Activated naive CD4-positive, alpha-beta T cell treated with anti-CD3 and anti-CD28 coated beads for 36 hours (primary cell): ENCODE measurements around the gene CST9. TPM values are rescaled to one million over a fixed set of nuclear protein-coding genes. Genes with fewer than 3 reads are reported as not detected.

ENCODE experiments used
- CTCF ChIA-PET: fragments of 350-600 bp; sonication (Branson Sonifier 250); formaldehyde crosslinking; loops from one replicate; lab custom pipeline; 2021; ENCODE audit warnings: antibody characterized with exemption; lab: Charles Lee
- DNase-seq: peaks from one replicate; pipeline ENCODE4 v3.0.0-alpha.2; 2020
- H3K27ac Mint-ChIP-seq: one replicate; pipeline ENCODE4 v1.8.0; 2021; ENCODE audit warnings: mild to moderate bottlenecking, mixed read lengths
- H3K27me3 Mint-ChIP-seq: one replicate; pipeline ENCODE4 v1.8.0; 2021; ENCODE audit warnings: low read depth, mixed read lengths
- H3K36me3 Mint-ChIP-seq: one replicate; pipeline ENCODE4 v1.8.0; 2021; ENCODE audit warnings: low read depth, mixed read lengths
- H3K4me1 Mint-ChIP-seq: one replicate; pipeline ENCODE4 v1.8.0; 2021; ENCODE audit warnings: low read depth, mixed read lengths
- H3K4me3 Mint-ChIP-seq: one replicate; pipeline ENCODE4 v1.8.0; 2021; ENCODE audit warnings: mild to moderate bottlenecking, moderate library complexity, mixed read lengths
- H3K9me3 Mint-ChIP-seq: one replicate; pipeline ENCODE4 v1.8.0; 2021; ENCODE audit warnings: mixed read lengths
- intact Hi-C: fragments of 100-400 bp; cut with micrococcal nuclease; formaldehyde crosslinking; loops from one replicate; pipeline ENCODE4 v1.15.1; 2023
- total RNA-seq, 2 experiments: library from RNA; stranded (reverse); gene quantifications; one replicate each; pipeline ENCODE4 v1.2.3, GENCODE V29; 2021

CST9 gene
- total RNA-seq, 2 experiments from 2014 or later: not detected

DNA sequence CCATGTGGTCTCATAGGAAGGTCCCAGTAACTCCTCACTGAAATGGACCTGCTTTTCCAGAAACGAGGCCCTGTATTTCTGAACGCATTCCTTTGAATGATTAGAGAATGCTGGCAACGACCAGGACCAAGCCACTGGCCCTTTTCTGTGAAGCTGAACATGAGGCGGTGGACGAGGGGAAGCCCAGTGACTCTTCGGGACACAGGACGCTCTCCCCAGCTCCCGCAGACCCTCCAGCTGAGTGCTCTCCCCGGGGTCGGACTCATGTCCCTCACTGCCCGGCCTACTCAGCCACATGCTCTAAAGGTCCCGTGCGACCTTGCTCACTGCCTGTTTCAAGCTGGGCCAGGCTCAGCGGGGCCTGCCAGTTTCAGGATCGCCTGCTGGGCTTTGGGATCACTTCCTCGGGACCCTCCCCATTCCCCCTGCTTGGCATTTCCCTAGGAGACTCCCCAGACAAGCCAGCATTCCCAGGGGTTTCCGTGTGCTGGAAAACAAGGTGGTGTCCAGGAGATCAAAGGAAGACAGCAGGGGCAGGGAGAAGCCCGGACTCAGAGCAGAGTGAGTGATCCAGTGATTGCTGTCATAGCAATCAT is 2.6 kb upstream of the CST9 start:
- H3K9me3 Mint-ChIP-seq: no peaks in the 10 kb centered on the region
- CTCF ChIA-PET: interaction anchor here (4.4 kb wide), 1 partner anchor 166 kb away, joined by 38 read pairs; no protein-coding TSS in a partner anchor
- no peak overlapping the region for H3K4me3 Mint-ChIP-seq
- no peaks in the 10 kb centered on the region for H3K4me1 Mint-ChIP-seq
- no peak overlapping the region for H3K27ac Mint-ChIP-seq
- H3K27me3 Mint-ChIP-seq: peaks cover 6% of the 10 kb centered on the region
- no peak for DNase-seq
- H3K36me3 Mint-ChIP-seq: no peaks in the 10 kb centered on the region
- intact Hi-C loops: loop anchor here (5.0 kb wide), 1 partner anchor 1271 kb away; no protein-coding TSS in a partner anchor

DNA sequence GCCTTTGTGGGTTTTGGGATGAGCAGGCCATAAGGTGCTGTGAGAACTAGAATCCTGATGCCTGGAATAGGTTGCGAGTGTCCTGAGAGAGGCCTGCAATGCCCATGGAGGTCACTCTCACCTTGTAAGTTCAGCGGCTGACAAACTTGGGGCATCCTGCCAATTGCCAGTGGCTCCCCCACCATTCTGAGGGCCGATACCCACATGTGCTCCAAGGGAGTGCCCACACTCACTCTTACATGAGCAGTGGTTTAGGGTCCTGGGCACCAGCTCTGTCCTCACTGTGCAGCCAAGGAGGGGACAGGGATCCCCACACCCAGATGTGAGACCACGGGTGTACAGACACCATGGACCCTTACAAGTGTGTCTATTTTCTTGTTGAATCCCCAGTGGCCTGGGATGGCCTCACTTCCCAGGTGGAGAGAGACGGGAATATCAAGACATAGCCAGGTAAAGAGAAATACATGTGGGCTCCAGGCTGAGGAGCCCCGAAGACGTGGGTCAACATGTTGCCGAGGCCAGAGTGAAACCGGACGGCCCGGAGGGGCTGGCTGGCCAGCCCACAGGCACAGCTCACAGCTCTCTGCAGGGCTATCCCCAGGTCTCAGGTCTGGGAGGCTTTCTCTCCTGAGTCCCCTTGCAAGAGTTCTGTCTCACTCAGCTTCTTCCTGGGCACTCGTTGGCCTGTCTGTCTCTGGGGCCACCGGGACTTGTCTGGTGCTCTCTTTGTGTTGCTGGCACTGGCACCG is 2.0 kb upstream of the CST9 start:
- Mint-ChIP-seq H3K4me1 (no peaks in the 10 kb centered on the region), H3K36me3 (no peaks in the 10 kb centered on the region), H3K9me3 (no peaks in the 10 kb centered on the region), H3K27ac (no peak overlapping the region), H3K4me3 (no peak overlapping the region), H3K27me3 (peaks cover 6% of the 10 kb centered on the region)
- intact Hi-C loops: loop anchor here (2.0 to 5.0 kb wide), 2 partner anchors 257 to 1270 kb away; partner anchors contain the start of gene NXT1
- DNase-seq: no peak
- CTCF ChIA-PET: interaction anchor here (0.6 to 4.4 kb wide), 3 partner anchors 165 to 1903 kb away, joined by 3 to 38 read pairs (median 6); no protein-coding TSS in a partner anchor

DNA sequence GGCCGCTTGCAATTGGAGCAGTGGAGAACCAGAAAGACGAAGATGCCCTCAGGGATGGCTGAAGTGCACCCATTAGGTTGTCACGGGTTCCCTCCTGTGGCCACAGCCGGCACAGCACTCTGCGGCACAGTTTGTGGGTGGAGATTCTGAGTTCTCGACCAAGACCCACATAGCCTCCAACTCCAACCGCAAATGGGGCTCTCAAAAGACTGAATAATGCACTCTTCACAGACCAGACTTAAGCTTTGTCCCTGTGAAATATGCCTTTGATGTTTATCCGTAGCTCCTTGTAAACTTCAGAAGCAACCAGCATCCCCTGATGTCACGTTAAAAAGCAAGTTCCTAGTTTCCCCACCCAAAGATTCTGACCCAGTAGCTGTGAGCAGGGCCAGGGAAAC is 934 bp upstream of the CST9 start:
- intact Hi-C loops: loop anchor here (1.0 to 5.0 kb wide), 4 partner anchors 164 to 1269 kb away; partner anchors contain the start of gene NXT1
- H3K27me3 Mint-ChIP-seq: peaks cover 6% of the 10 kb centered on the region
- no peak overlapping the region for H3K4me3 Mint-ChIP-seq
- no peak overlapping the region for H3K27ac Mint-ChIP-seq
- no peaks in the 10 kb centered on the region for H3K4me1 Mint-ChIP-seq
- H3K9me3 Mint-ChIP-seq: no peaks in the 10 kb centered on the region
- DNase-seq: peak; percentile 77
- no peaks in the 10 kb centered on the region for H3K36me3 Mint-ChIP-seq
- CTCF ChIA-PET: interaction anchor here (0.6 to 4.4 kb wide), 6 partner anchors 12 to 170 kb away, joined by 3 to 38 read pairs (median 4); partner anchors contain the start of gene CST11

DNA sequence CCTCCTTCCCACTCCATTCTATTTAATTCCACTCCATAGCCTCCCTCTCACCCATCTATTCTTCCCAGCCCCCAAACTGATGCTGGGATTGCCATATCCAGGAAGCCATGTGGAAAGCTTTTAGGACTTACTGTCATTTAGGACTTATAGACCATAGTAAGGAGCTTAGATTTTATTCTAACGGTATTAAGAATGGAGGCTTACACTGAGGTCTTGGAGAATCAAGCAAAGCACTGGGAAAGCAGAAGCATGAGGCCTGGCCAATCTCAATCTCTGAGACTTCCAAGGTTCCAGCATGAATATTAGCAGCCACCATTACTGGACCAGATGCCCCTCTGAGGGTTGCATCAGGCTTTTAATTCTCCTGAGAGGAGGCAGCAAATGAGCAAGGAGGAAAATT is 1.4 kb downstream of the CST9 start:
- Mint-ChIP-seq H3K27me3 (peaks cover 6% of the 10 kb centered on the region), H3K4me1 (no peaks in the 10 kb centered on the region), H3K9me3 (no peaks in the 10 kb centered on the region), H3K36me3 (no peaks in the 10 kb centered on the region), H3K27ac (no peak overlapping the region), H3K4me3 (no peak overlapping the region)
- CTCF ChIA-PET: interaction anchor here (0.8 to 1.8 kb wide), 3 partner anchors 160 to 238 kb away, joined by 3 to 7 read pairs (median 3); no protein-coding TSS in a partner anchor
- intact Hi-C loops: no loop called here
- no peak for DNase-seq

DNA sequence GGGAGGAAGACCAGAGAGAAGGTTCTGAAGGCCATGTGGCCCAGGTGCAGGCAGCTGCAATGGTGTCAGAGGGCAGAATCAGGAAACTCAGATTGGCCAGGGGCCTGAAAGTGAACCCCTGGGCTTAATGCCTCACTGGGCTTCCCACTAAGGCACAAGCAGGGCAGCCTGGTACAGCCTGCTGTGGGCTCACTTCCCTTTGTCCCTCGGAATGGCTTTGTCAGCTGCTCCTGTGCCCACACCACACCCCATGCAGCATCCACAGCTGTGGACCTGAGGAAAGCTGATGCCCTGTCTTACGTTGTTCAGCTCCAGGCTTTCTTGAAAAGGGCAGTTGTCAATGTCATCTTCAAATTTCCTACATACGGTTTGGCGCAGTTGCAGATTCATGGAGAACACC is 2.4 kb downstream of the CST9 start:
- CTCF ChIA-PET: interaction anchor here (1.2 to 1.8 kb wide), 2 partner anchors 156 to 161 kb away, joined by 3 to 7 read pairs; no protein-coding TSS in a partner anchor
- Mint-ChIP-seq H3K36me3 (no peaks in the 10 kb centered on the region), H3K27ac (no peak overlapping the region), H3K9me3 (no peaks in the 10 kb centered on the region), H3K27me3 (peaks cover 6% of the 10 kb centered on the region), H3K4me1 (no peaks in the 10 kb centered on the region), H3K4me3 (no peak overlapping the region)
- intact Hi-C loops: no loop called here
- no peak for DNase-seq

DNA sequence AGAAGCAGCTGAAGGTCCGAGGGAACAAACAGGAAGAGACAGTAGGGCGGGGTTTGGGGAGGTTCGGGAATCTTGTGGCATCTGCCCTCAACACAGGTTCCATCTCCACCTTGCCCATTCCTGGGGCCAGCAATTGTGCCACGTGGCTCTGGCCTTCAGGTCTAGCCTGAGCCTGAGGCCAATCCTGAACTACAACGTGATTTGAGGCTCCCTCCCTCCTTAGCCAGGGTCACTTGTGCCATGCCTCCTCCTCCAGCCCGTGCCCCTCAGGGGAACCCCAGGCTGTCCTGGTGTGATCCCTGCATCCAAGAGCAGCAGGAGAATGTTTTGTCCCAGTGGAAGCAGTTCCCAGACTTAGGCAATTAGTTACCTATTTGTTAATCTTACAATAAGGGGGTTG is 3.0 kb downstream of the CST9 start:
- Mint-ChIP-seq H3K36me3 (no peaks in the 10 kb centered on the region), H3K4me3 (no peak overlapping the region), H3K4me1 (no peaks in the 10 kb centered on the region), H3K27ac (no peak overlapping the region), H3K9me3 (no peaks in the 10 kb centered on the region), H3K27me3 (peaks cover 6% of the 10 kb centered on the region)
- no peak for DNase-seq
- CTCF ChIA-PET: interaction anchor here (1.2 kb wide), 1 partner anchor 156 kb away, joined by 3 read pairs; no protein-coding TSS in a partner anchor
- intact Hi-C loops: no loop called here

DNA sequence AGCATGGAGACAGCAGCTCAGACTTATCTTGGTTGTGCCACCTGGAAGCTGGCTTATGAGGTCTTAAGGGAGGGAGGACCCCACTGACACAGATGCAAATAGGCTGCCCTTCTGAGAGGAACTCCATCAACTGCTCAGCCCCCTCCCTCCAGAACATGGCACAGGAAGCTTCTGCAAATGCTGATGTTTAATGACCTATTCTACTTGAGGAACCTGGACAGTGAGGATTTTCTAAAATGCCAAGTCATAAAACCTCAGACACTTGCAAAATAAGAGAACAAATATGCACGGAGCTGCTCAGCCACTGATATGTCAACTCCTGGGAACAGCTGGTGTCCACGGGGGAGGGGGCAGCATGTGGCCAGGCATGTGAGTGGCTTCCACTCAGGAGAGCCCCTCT is 3.5 kb downstream of the CST9 start:
- Mint-ChIP-seq H3K27ac (no peak overlapping the region), H3K36me3 (no peaks in the 10 kb centered on the region), H3K4me1 (no peaks in the 10 kb centered on the region), H3K27me3 (peaks cover 6% of the 10 kb centered on the region), H3K9me3 (no peaks in the 10 kb centered on the region), H3K4me3 (no peak overlapping the region)
- intact Hi-C loops: no loop called here
- CTCF ChIA-PET: no interaction called here
- no peak for DNase-seq

DNA sequence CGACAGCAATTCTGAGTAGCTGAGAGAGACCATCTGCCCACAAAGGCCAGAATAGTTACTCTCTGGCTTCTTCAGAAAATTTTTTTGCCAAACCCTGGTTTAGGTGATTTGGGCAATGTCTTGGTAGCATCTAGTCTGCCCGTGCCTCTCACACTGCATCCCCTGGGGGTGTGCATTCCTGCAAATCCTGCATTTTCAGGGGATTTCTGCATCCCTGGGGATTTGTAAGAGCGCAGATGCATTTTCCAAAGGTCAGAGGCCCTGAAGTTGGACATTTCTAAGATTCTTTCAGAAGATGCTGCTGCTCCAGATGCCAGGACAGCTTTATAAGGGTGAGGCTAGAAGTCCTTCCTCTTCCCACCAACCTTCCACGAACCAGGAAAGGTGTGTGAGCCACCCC is 4.0 kb downstream of the CST9 start:
- H3K27me3 Mint-ChIP-seq: peaks cover 6% of the 10 kb centered on the region
- no peaks in the 10 kb centered on the region for H3K9me3 Mint-ChIP-seq
- H3K4me3 Mint-ChIP-seq: no peak overlapping the region
- no peaks in the 10 kb centered on the region for H3K4me1 Mint-ChIP-seq
- CTCF ChIA-PET: no interaction called here
- H3K36me3 Mint-ChIP-seq: no peaks in the 10 kb centered on the region
- no peak overlapping the region for H3K27ac Mint-ChIP-seq
- no peak for DNase-seq
- intact Hi-C loops: no loop called here

DNA sequence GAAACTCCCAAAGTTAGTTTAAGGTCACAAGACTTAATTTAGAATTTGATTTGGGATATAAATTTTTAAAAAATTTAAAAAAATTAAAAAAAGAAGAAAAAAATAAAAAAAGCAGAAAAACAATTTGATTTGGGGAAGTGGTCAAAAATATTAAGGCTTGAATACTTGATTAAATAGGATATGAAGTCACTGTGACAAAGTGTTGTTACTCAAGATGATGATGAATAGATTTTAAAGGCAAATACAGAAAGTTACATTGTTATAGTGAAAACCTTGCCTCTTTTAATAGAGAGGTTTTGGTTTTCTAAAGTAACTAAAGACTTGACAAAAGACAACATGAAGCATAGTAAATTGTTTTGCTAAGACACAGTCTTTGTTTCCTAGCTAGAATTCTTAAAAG is 7.2 kb downstream of the CST9 start:
- intact Hi-C loops: no loop called here
- Mint-ChIP-seq H3K4me1 (no peaks in the 10 kb centered on the region), H3K9me3 (no peaks in the 10 kb centered on the region), H3K27ac (no peak overlapping the region), H3K36me3 (no peaks in the 10 kb centered on the region), H3K4me3 (no peak overlapping the region), H3K27me3 (peaks cover under 1% of the 10 kb centered on the region)
- no peak for DNase-seq
- CTCF ChIA-PET: interaction anchor here (1.1 kb wide), 1 partner anchor 157 kb away, joined by 4 read pairs; no protein-coding TSS in a partner anchor

DNA sequence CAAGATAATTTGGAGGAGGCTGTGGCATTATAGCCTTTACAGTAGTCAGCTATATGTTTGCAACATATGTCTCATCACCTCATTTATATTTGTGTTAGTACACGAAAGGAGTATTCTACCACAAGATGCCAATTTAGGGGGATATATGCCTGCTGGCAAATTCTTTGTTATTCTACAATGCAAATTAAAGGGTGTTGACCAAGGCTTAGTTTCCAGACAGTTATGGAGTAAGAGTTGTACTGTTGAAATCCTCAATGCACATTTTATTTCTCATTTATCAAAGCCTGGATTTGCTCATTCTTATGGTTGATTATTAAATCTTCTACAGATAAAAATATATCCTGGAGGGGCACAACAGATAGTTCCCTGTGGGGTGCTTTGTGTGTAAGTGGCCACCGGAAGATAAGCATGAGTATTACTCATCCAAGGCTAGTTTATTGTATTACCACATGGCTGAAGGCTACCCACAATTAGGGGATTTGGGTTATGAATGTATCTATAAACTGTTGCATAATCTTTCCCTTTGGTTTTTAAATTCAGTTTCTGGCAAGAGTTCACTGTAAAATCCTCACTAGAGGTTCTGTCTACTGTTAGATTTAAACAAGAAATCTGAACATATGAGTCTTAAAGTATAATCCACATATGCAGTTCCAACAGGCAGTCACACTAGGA is 9.0 kb downstream of the CST9 start:
- H3K27me3 Mint-ChIP-seq: no peaks in the 10 kb centered on the region
- CTCF ChIA-PET: no interaction called here

DNA sequence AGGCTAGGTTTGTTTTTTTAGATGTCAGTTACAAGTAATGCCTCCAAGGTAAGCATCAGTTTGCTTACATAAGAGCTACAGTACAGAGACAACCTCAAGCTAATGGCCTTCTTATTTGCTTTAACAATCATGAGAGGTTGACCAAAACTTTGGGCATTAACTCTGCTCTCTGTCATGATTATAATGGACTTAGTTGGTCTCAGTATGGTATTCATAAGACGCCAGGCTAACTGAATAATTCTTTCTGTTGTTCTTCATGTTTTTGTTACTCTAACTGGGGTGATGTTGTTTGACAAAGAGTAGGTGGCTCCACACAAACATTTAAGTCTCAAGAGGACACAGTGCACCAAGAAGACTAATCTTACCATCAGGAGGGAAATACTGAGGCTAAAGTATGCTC is 9.8 kb downstream of the CST9 start:
- CTCF ChIA-PET: no interaction called here
- H3K36me3 Mint-ChIP-seq: no peaks in the 10 kb centered on the region
- H3K27me3 Mint-ChIP-seq: no peaks in the 10 kb centered on the region
- intact Hi-C loops: no loop called here
- DNase-seq: no peak
- H3K4me1 Mint-ChIP-seq: no peaks in the 10 kb centered on the region
- no peak overlapping the region for H3K27ac Mint-ChIP-seq
- no peak overlapping the region for H3K4me3 Mint-ChIP-seq
- H3K9me3 Mint-ChIP-seq: no peaks in the 10 kb centered on the region

More for the DNA sequence above, 9.0 kb downstream of the CST9 start:
- Mint-ChIP-seq H3K4me1 (no peaks in the 10 kb centered on the region), H3K9me3 (no peaks in the 10 kb centered on the region), H3K36me3 (no peaks in the 10 kb centered on the region), H3K27ac (no peak overlapping the region), H3K4me3 (no peak overlapping the region)
- no peak for DNase-seq
- intact Hi-C loops: no loop called here
